Parathyroid adenoma (tissue), 2 donors: ENCODE results near the gene MAB21L2.

Experiments
- H2AFZ ChIP-seq: fragments of 300-600 bp; sonication (generic); one replicate; pipeline ENCODE4 v1.7.0; 2017; ENCODE audit warnings: antibody characterized with exemption, mild to moderate bottlenecking
- H3K27ac ChIP-seq: fragments of 300-600 bp; sonication (generic); one replicate; pipeline ENCODE4 v1.7.0; 2017
- H3K27me3 ChIP-seq: fragments of 300-600 bp; sonication (generic); one replicate; pipeline ENCODE4 v1.7.0; 2017; ENCODE audit warnings: low read length; ENCODE audit not compliant: control insufficient read depth, insufficient read depth
- H3K36me3 ChIP-seq: fragments of 300-600 bp; sonication (generic); one replicate; pipeline ENCODE4 v1.7.0; 2017; ENCODE audit warnings: low read length; ENCODE audit not compliant: control insufficient read depth, insufficient read depth
- H3K4me1 ChIP-seq: fragments of 300-600 bp; sonication (generic); one replicate; pipeline ENCODE4 v1.7.0; 2017; ENCODE audit warnings: control low read depth
- H3K4me2 ChIP-seq: fragments of 300-600 bp; sonication (generic); one replicate; pipeline ENCODE4 v1.7.0; 2017; ENCODE audit warnings: low read length
- H3K4me3 ChIP-seq: fragments of 300-600 bp; sonication (generic); one replicate; pipeline ENCODE4 v1.7.0; 2017; ENCODE audit warnings: low read depth, low read length
- H3K79me2 ChIP-seq: fragments of 300-600 bp; sonication (generic); one replicate; pipeline ENCODE4 v1.7.0; 2017; ENCODE audit warnings: control low read depth
- H3K9ac ChIP-seq: fragments of 300-600 bp; sonication (generic); one replicate; pipeline ENCODE4 v1.7.0; 2017; ENCODE audit warnings: mild to moderate bottlenecking
- H3K9me3 ChIP-seq: fragments of 300-600 bp; sonication (generic); one replicate; pipeline ENCODE4 v1.7.0; 2017; ENCODE audit warnings: low read length; ENCODE audit not compliant: control insufficient read depth
- TF ChIP-seq, protein P1 (sequence below): fragments of 300-600 bp; sonication (generic); IDR thresholded peaks from one replicate; pipeline ENCODE4 v1.7.0; 2017; ENCODE audit warnings: antibody characterized with exemption, mild to moderate bottlenecking
- donor health status: primary hyperparathyroidism.

Gene MAB21L2

DNA sequence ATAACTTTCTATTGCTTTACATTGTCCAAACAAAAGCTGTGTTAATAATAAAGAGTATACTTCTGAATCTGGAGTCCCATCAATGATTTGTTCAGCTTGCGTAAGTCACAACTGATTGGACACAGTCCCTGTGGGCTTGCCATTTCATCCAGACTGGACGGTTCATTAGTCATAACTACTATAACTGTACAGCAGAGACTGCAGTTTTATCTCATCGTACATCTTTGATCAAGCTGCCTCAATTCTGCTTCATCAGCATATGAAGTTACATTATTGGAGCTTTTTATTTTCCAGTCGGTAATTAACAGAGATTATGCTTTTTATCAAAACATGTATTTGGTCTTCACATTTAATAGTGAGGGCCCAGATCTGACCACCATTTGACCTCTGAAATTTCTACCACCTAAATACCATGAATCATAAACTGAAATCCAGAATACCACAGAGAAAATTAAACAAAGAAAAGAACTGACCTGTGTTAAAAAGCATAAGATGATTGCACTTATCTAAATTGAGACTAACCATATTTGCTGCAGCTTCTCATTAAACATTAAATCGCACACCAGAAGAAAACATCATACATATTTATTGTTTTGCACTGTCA is 12.5 kb upstream of the MAB21L2 start:
- no peak overlapping the region for H2AFZ ChIP-seq
- H3K27ac ChIP-seq: no peak overlapping the region
- no peak overlapping the region for H3K9ac ChIP-seq
- H3K79me2 ChIP-seq: no peaks in the 10 kb centered on the region
- H3K36me3 ChIP-seq: no peaks in the 10 kb centered on the region
- no peak overlapping the region for H3K4me2 ChIP-seq
- no peak overlapping the region for H3K4me3 ChIP-seq
- TF ChIP-seq, protein P1, sequence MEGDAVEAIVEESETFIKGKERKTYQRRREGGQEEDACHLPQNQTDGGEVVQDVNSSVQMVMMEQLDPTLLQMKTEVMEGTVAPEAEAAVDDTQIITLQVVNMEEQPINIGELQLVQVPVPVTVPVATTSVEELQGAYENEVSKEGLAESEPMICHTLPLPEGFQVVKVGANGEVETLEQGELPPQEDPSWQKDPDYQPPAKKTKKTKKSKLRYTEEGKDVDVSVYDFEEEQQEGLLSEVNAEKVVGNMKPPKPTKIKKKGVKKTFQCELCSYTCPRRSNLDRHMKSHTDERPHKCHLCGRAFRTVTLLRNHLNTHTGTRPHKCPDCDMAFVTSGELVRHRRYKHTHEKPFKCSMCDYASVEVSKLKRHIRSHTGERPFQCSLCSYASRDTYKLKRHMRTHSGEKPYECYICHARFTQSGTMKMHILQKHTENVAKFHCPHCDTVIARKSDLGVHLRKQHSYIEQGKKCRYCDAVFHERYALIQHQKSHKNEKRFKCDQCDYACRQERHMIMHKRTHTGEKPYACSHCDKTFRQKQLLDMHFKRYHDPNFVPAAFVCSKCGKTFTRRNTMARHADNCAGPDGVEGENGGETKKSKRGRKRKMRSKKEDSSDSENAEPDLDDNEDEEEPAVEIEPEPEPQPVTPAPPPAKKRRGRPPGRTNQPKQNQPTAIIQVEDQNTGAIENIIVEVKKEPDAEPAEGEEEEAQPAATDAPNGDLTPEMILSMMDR: no peak
- H3K4me1 ChIP-seq: no peaks in the 10 kb centered on the region
- no peaks in the 10 kb centered on the region for H3K27me3 ChIP-seq
- H3K9me3 ChIP-seq: no peaks in the 10 kb centered on the region

DNA sequence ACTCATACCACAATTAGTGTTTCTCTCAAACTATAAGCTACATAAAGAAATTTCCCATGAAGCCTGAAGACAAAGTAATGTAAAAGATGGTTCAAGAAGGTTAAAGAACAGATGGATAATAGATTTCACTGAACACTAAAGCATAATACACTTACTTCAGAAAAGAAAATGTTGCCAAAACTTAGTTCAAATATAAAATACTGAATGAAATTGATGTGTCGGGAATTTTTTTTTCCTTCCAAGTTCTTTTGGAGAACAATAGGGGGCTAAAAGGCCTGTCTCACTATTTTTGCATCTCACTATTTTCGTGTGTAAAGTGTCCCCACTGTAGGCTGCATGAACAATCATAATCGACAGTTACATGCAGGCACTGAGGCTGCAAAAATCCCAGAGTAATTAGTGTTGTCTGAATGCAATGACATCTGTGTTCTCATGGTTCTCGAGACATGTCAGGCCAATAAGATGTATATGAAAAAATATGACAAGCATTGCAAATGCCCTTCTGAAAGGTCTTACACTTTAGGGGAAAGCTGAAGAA is 11.9 kb upstream of the MAB21L2 start:
- Histone ChIP-seq H3K4me2 (no peak overlapping the region), H3K27ac (no peak overlapping the region), H3K27me3 (no peaks in the 10 kb centered on the region), H3K79me2 (no peaks in the 10 kb centered on the region), H2AFZ (no peak overlapping the region), H3K9ac (no peak overlapping the region), H3K9me3 (no peaks in the 10 kb centered on the region), H3K36me3 (no peaks in the 10 kb centered on the region), H3K4me3 (no peak overlapping the region), H3K4me1 (no peaks in the 10 kb centered on the region)
- TF ChIP-seq, protein P1: no peak

DNA sequence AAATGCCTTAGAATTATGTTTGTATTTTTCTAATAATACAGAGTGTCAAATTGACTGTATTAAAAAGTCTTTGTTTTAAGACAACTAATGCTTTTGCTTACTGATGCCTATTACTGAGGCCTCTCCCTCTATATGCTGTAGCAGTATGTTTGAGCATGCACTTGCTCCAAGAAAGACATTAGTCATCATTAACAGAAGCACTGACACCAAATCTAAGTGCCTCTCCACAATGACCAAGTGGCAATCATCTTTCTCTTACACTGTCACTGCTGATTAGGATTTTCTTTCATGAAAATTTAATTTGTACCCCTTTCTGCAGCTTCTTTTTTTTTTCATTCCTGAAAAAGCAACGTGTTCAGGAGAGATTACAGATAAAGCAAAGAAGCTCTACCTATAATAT is 11.1 kb upstream of the MAB21L2 start:
- Histone ChIP-seq H3K9ac (no peak overlapping the region), H3K4me2 (no peak overlapping the region), H3K9me3 (no peaks in the 10 kb centered on the region), H2AFZ (no peak overlapping the region), H3K79me2 (no peaks in the 10 kb centered on the region), H3K4me3 (no peak overlapping the region), H3K4me1 (no peaks in the 10 kb centered on the region), H3K27me3 (no peaks in the 10 kb centered on the region), H3K27ac (no peak overlapping the region), H3K36me3 (no peaks in the 10 kb centered on the region)
- TF ChIP-seq, protein P1: no peak

DNA sequence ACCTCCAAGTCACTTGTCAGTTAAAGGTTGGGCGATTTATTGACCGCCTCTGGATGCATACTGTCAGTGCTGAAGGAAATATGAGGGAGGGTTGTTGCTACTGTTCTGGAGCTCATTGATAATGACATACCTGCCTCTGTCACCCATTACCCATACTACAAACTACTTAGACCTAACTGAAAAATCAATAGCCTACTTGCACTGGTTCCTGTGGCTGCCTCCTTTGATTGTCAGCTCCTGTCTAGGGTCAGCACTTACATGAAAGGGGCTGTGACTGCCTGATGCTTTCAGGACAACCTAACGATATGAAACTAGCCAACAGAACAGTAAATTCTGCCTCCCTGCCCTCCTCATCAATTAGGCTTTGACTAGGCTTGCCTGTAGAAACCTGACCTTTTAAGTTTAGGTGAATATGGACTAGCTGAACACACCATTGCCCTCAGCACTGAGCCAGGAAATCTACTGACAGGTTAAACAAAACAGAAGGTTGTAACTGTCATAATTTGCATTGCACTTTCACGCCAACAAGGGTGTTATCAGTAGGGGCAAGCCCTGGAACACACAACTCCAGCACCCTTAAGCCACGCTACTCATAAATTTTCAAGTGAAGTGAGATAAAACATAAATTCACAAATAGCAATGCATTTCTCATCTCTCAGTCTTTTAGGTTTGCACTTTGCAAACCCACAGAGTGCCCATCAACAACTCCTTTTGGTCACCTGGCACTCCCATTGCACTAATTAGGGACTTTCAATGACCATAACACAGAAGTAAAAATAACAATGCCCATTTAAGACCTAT is 9.0 kb upstream of the MAB21L2 start:
- Histone ChIP-seq H3K27ac (no peak overlapping the region), H3K9ac (no peak overlapping the region), H3K27me3 (no peaks in the 10 kb centered on the region), H3K4me1 (no peaks in the 10 kb centered on the region), H3K9me3 (no peaks in the 10 kb centered on the region), H3K4me3 (no peak overlapping the region), H2AFZ (no peak overlapping the region), H3K79me2 (no peaks in the 10 kb centered on the region), H3K36me3 (no peaks in the 10 kb centered on the region), H3K4me2 (no peak overlapping the region)
- TF ChIP-seq, protein P1: no peak
